WERI-Rb-1 (cell line): ENCODE results near the gene HDHD2.
"Not testable (repeated sequence)": the region's sequence is repeated elsewhere in the genome, so short reads cannot be mapped to it uniquely, and the experiment has no call there.

Source experiments
- DNase-seq: peaks from one replicate; pipeline ENCODE4 v3.0.0-alpha.2; 2020
- H3K27ac ChIP-seq: fragments of 250-450 bp; sonication (Bioruptor Pico); 2 replicates; pipeline ENCODE4 v1.5.1; 2020; ENCODE audit warnings: mild to moderate bottlenecking, moderate library complexity
- H3K27me3 ChIP-seq: fragments of 250-450 bp; sonication (Bioruptor Pico); 2 replicates; pipeline ENCODE4 v1.5.1; 2021; ENCODE audit warnings: mild to moderate bottlenecking, low read depth, moderate library complexity; ENCODE audit not compliant: insufficient read depth, severe bottlenecking
- H3K36me3 ChIP-seq: fragments of 250-450 bp; sonication (Bioruptor Pico); 2 replicates; pipeline ENCODE4 v1.5.1; 2020; ENCODE audit warnings: mild to moderate bottlenecking, moderate library complexity
- H3K4me3 ChIP-seq: 2 replicates; pipeline ENCODE4 v1.5.1; 2011; ENCODE audit warnings: low read depth, mild to moderate bottlenecking, control low read depth, low read length
- H3K9me3 ChIP-seq: fragments of 250-450 bp; sonication (Bioruptor Pico); 2 replicates; pipeline ENCODE4 v1.5.1; 2021; ENCODE audit warnings: mild to moderate bottlenecking, moderate library complexity; ENCODE audit not compliant: severe bottlenecking
- CTCF ChIP-seq: IDR thresholded peaks from 2 replicates; pipeline ENCODE4 v1.5.1; 2011; ENCODE audit warnings: low read depth, mild to moderate bottlenecking, control low read depth, inconsistent platforms, low read length

HDHD2 gene, protein sequence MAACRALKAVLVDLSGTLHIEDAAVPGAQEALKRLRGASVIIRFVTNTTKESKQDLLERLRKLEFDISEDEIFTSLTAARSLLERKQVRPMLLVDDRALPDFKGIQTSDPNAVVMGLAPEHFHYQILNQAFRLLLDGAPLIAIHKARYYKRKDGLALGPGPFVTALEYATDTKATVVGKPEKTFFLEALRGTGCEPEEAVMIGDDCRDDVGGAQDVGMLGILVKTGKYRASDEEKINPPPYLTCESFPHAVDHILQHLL

DNA sequence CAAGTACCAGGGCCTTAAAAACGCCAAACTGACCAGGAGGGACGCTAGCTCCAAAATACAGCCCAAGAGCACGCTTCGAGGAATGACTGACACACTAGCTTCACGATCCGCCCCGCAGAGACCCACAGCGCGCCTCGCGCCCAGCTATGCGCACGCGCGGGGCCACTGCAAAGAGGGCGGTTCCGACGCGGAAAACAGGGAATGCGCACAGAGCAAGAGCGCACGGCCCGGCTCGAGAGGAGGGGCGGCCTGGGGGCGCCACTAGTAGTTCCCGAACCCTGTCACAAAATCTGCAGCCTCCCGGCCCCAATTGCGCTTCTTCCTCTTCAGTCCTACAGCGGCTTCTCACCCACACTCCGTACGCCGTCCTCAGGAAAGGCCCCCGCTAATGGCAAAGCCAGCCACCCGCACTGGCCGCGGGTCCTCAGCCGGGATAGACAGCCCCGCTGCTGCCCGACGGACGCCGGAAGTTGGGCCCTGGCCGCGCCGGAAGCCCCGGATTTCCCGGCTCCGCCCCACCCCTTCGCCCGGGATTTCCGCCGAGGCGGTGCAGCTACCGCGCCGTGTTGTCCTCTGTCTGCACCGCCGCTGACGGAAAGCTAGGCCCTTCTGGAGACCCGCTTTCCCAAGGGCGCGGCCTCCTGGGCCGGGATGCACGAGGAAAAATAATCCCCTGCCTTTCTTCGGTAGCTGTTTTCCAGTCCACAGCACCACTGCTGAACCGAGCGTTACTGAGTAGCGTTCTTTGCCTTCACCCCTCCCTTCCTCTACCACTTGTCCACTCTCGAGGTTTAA is at the start of gene HDHD2:
HDHD2 (minus strand) TSS at position 472 of the 795 bp plus-strand sequence. CDS start 14,061 bp downstream, outside the sequence.
- H3K9me3 ChIP-seq, result no peaks in the 10 kb centered on the region
- H3K27me3 ChIP-seq, result no peaks in the 10 kb centered on the region
- H3K4me3 ChIP-seq, result peak within 1 kb of the TSS; percentile 62
- TF ChIP-seq CTCF, result 0 out of 2 replicates have a peak, but pooled peaks have one; percentile 12
- DNase-seq, result peak; percentile 95
- peaks cover 25% of the 10 kb centered on the region for H3K36me3 ChIP-seq
- H3K27ac ChIP-seq, result peak within 1 kb of the TSS; percentile 91

- not testable (repeated sequence) for H3K36me3 ChIP-seq, H3K27ac ChIP-seq, H3K27me3 ChIP-seq, H3K4me3 ChIP-seq, H3K9me3 ChIP-seq, DNase-seq
Observed at GRCh38 chr18:47195961-47196360, 45.7 kb upstream of the HDHD2 start.

GRCh38 chr18:47191961-47192360 is 41.7 kb upstream of the HDHD2 start:
- Histone ChIP-seq H3K27me3 (no peaks in the 10 kb centered on the region), H3K4me3 (no peak overlapping the region), H3K36me3 (no peaks in the 10 kb centered on the region), H3K27ac (no peak overlapping the region), H3K9me3 (no peaks in the 10 kb centered on the region)
- TF ChIP-seq CTCF, result no peak
- DNase-seq, result no peak

DNA sequence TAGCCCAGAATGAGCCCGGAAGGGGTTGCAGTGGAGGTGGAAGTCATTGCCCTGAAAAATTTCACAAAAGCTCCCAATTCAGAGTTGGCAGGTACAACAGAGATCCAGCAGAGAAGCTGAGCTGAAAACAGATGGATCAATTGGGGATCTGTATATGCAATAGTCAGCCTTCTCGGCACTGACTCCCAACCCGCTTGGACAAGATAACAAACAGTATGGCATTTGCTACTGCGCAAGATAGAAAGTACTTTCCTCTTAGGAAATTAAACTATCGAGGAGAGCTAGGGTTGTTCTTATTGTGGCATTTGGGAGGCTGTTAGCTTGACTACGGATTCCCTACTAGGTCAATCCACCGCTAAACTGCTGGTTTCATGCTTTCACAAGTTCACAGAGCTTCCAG is 37.4 kb upstream of the HDHD2 start:
- no peak for TF ChIP-seq CTCF
- Histone ChIP-seq H3K4me3 (no peak overlapping the region), H3K27me3 (no peaks in the 10 kb centered on the region), H3K27ac (no peak overlapping the region), H3K9me3 (peaks cover 12% of the 10 kb centered on the region), H3K36me3 (no peaks in the 10 kb centered on the region)
- no peak for DNase-seq

- H3K9me3 ChIP-seq, result peaks cover 12% of the 10 kb centered on the region
- no peaks in the 10 kb centered on the region for H3K27me3 ChIP-seq
- no peak overlapping the region for H3K27ac ChIP-seq
- TF ChIP-seq CTCF, result no peak
- DNase-seq, result peak; percentile 22
- no peak overlapping the region for H3K4me3 ChIP-seq
- H3K36me3 ChIP-seq, result no peaks in the 10 kb centered on the region
Observed at GRCh38 chr18:47184419-47185050, 34.2 kb upstream of the HDHD2 start.

DNA sequence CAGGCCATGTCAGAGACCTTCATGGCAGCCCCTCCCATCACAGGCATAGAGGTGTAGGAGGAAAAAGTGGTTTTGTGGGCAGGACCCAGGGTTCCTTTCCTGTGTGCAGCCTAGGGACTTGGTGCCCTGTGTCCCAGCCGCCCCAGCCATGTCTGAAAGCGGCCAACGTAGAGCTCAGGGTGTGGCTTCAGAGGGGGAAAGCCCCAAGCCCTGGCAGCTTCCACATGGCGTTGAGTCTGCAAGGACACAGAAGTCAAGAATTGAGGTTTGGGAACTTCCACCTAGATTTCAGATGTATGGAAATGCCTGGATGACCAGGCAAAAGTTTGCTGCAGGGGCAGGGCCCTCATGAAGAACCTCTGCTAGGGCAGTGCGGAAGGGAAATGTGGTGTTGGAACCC is 31.9 kb upstream of the HDHD2 start:
- not testable (repeated sequence) for DNase-seq, H3K36me3 ChIP-seq, H3K27ac ChIP-seq, H3K4me3 ChIP-seq, H3K27me3 ChIP-seq
- H3K9me3 ChIP-seq, result peaks cover 12% of the 10 kb centered on the region
